ENCODE measurements around the gene OR5H14.
"Not testable (repeated sequence)": the region's sequence is repeated elsewhere in the genome, so short reads cannot be mapped to it uniquely, and the experiment has no call there.

The OR5H14 gene

GRCh38 chr3:98147179-98147578 lies at the start of gene OR5H14:
OR5H14 (plus strand) TSS chr3:98147479; CDS start chr3:98149386, 1,907 bp downstream.
- FAIRE-seq = no peak

GRCh38 chr3:98099848-98100247 lies 47.4 kb upstream of the OR5H14 start:
- FAIRE-seq = no peak

DNA sequence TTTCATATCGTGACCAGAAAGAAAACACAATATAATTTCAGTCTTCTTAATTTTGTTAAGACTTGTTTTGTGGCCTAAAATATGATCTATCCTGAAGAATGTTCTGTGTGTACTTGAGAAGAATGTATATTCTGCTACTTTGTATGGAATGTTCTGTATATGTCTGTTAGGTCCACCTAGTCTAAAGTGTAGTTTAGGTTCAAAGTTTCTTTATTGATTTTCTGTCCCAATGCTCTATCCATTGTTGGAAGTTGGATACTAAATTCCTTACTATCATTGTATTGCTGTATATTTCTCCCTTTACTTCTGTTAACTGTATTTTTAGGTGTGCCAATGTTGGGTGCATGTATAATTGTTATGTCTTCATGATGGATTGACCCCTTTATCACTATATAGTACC lies 39.1 kb upstream of the OR5H14 start:
- no peak for FAIRE-seq

- FAIRE-seq = no peak
Observed at GRCh38 chr3:98109807-98110549, 37.3 kb upstream of the OR5H14 start.

DNA sequence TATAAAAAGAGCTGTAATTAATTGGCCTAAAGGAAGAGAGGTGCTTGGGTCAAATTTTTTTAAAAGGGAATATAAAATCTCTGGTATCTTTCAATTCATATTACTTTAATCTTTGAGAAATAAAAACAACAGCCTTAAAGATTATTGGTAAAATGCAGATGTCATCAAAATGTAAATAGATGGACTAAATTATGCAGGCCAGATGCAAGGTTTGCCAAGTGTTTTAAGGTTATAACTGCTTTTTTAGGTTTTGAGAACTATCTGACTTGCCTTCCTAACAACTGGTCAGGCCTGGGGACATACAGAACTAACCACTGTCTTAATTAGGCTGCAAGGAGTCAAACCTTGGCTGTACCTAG lies 36.8 kb upstream of the OR5H14 start:
- no peak for FAIRE-seq

GRCh38 chr3:98114264-98114663 lies 33.0 kb upstream of the OR5H14 start:
- FAIRE-seq = no peak

- no peak for FAIRE-seq
Observed at GRCh38 chr3:98115717-98116116, 31.6 kb upstream of the OR5H14 start.

DNA sequence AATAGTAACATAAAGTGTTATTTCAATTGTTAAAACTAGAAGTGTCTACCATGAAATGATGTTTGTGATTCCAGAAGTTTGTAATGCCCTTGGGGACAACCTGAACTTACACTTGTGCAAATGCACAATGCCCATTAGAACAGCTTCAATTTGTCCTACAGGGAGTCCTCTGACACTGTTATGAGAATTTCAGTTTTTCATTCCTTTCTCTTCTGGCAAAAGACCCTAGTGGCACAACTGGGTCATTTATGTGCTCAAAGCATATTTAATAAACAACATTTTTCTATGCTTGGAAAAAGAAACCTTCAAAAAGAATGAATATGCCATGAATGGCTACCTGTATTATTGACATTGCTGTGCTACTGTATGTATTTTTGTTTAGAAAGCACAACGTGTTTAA lies 16.9 kb upstream of the OR5H14 start, which contains the start of gene OR5H1:
Gene OR5H1, plus strand, starts transcription at position 301 of the 400 bp plus-strand sequence. CDS start 1,977 bp downstream, outside the sequence.
- no peak for FAIRE-seq

- FAIRE-seq = no peak
Observed at GRCh38 chr3:98136631-98137030, 10.6 kb upstream of the OR5H14 start.

DNA sequence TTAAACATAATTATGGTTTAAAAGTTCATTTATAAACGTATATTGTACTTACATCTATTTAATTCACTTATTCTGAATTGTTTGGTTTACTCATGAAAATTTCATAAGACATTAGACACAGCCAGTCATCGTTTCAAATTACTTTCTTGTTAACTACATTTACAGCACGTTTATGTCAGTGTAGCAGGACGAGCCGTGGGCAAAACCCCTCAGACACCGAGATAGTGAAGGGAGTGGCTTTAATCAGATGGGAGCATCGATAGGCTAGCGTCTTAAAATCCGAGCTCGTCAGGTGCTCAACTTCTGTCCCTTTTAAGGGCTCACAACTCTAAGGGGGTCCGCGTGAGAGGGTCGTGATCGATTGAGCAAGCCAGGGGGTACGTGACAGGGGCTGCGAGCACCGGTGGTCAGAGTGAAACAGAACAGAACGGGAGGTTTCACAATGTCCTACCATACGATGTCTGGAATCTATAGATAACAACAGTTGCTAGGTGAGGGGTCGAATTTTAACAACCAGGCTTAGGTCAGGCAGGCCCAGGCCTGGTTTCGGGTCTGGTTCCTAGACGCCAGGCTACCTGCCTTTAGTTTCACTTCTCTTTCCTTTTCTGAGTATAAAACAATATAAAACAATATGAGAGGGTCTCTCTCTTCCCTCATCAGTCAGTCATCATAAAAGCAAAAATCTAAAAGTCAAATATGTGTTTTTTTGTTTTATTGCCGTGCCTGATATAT lies 9.3 kb upstream of the OR5H14 start:
- not testable (repeated sequence) for FAIRE-seq

- no peak for FAIRE-seq
Observed at GRCh38 chr3:98140531-98140930, 6.7 kb upstream of the OR5H14 start.

GRCh38 chr3:98148751-98149150 lies 1.5 kb downstream of the OR5H14 start:
- no peak for FAIRE-seq

GRCh38 chr3:98149456-98149855 lies 2.2 kb downstream of the OR5H14 start:
- not testable (repeated sequence) for FAIRE-seq

DNA sequence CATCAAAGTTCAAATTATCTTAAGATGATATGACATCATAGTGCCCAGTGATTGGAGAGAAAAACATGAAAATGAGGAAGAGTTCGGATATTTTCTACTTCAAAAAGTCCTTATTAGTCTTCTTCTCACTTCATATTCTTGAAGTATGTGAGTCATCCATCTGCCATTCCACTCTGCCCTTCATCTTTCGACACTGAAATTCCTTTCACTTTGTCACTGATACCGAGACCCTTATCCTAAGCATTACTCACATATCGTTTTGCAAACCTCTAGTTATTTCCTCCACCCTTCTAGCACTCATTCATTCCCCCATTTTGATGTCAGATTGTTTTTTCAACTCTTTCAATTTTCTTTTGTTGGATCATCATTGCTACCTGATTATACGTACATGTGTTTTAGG lies 4.0 kb downstream of the OR5H14 start:
- FAIRE-seq = no peak

- FAIRE-seq = no peak
Observed at GRCh38 chr3:98166396-98166795, 19.1 kb downstream of the OR5H14 start, which contains the start of gene OR5H15. OR5H15 (plus strand) TSS chr3:98166696; CDS start chr3:98168700, 2,004 bp downstream.

- no peak for FAIRE-seq
Observed at GRCh38 chr3:98171071-98171470, 23.8 kb downstream of the OR5H14 start.

- FAIRE-seq = no peak
Observed at GRCh38 chr3:98172621-98173020, 25.3 kb downstream of the OR5H14 start.

- FAIRE-seq = no peak
Observed at GRCh38 chr3:98180319-98180890, 33.1 kb downstream of the OR5H14 start.

DNA sequence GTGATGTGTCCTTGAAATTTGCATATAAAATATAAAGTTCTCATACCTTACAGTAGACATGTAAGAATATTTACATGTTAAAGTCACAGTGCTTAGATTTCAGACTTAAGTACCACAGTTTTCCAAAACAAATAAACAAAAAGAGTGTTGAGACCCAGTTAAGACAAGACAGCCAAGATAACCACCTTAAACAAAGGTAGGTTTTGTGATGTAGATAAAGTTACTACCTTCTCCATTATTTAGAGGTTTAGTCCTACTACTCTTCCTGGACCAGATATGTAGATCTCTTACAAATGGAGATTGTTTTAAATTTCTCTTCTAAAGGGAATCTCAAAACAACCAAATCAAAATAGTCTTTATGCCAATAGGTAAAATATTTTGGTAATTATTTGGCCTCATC lies 34.9 kb downstream of the OR5H14 start:
- no peak for FAIRE-seq

DNA sequence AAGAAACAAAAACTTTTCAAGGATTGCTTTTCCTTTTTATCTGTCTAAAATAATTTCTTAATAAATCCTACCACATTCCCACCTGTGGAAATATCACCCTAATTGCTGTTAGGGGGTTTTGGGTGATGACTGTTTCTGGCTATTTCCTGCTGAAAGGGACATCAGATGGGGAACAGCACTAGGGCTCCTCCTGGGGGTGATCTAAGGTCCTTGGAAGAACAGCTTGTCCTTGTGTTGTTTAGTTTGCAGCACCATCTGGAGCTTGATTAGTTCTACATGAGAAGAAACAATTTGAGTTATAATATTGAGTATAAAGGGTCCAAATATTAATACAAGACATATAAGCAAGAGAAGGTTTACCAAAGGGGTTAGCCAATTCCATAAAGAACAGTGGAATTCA lies 37.9 kb downstream of the OR5H14 start:
- FAIRE-seq = no peak

DNA sequence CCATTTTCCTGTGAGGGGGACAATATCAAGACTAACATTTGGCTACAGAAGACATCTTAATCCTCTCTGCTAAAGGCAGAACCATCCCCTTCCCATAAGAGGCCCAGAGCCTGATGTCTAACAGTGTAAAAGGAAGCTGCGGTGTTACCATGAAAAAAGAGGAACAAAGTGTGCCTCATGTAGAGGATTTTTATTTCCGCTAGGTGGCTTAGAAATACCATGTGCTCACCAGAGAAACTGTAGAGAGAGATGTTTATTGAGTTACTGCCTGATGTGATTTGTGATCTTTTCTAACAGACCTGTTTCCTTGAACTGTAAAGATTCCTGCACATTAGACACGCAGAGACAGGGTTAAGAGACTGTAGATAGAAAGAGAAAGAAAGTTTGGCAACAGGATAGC lies 41.3 kb downstream of the OR5H14 start:
- no peak for FAIRE-seq

DNA sequence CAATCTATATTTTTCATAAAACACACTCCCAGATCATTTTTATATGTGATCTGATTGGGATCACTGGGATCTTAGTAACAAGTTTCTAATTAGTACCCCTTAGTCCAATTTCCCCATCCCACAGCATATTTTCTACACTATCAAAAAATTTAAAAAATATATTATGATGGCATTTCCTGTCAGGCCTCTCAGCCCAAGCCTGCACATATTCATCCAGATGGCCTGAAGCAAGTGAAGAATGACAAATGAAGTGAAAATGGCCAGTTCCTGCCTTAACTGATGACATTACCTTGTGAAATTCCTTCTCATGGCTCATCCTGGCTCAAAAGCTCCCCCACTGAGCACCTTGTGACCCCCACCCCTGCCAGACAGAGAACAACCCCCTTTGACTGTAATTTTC lies 43.6 kb downstream of the OR5H14 start:
- FAIRE-seq = not testable (repeated sequence)

- not testable (repeated sequence) for FAIRE-seq
Observed at GRCh38 chr3:98196293-98196692, 49.0 kb downstream of the OR5H14 start.

DNA sequence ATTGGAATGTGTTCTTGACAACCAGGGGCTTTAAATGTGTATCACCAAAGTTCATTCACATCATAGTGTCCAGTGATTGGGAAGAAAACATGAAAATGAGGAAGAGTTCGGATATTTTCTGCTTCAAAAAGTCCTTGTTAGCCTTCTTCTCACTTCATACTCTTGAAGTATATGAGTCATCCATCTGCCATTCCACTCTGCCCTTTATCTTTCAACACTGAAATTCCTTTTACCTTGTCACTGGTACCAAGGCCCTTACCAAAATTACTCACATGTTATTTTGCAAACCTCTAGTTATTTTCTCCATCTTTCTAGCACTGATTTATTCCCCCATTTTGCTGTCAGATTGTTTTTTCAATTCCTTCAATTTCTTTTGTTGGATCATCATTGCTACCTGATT lies 51.7 kb downstream of the OR5H14 start:
- FAIRE-seq = no peak

Data from endometrium (tissue), 2 donors.